Urinary bladder (tissue), 2 donors: ENCODE data around the gene COL8A1. TPM values are rescaled to one million over a fixed set of nuclear protein-coding genes. Genes with fewer than 3 reads are reported as not detected.

Source experiments
- polyA plus RNA-seq: library from polyadenylated mRNA; stranded (reverse); fragments of 200-250 nt; gene quantifications from one replicate; pipeline ENCODE4 v1.2.3, GENCODE V29; 2013
- total RNA-seq: library from RNA; depleted of rRNA; stranded (reverse); fragments of >200 nt; gene quantifications from one replicate; pipeline ENCODE4 v1.2.3, GENCODE V29; 2014
- donor health status: healthy.

The COL8A1 gene
- total and polyA plus RNA-seq, 2 donors, result 21.1 to 26.4 TPM

Other genes with a start within 250 kb of the COL8A1 start
- gene CMSS1, start 179.3 kb downstream of the COL8A1 start, total RNA-seq, result 14.7 TPM
- 25.0 TPM for gene CMSS1, start 179.3 kb downstream of the COL8A1 start, polyA plus RNA-seq